Large intestine (tissue), 12 donors: ENCODE measurements around the gene SGO1. TPM values are rescaled to one million over a fixed set of nuclear protein-coding genes. Genes with fewer than 3 reads are reported as not detected.
"Not testable (repeated sequence)": the region's sequence is repeated elsewhere in the genome, so short reads cannot be mapped to it uniquely, and the experiment has no call there.

Experiments used
- DNase-seq, 2 donors: peaks; one replicate each; pipeline versions ENCODE4 v3.0.0 to v3.0.0-alpha.2; 2013
- H3K27ac ChIP-seq: one replicate; pipeline ENCODE4 v1.5.1; 2013; ENCODE audit warnings: low read length
- H3K27me3 ChIP-seq: 2 replicates; pipeline ENCODE4 v1.6.1; 2013; ENCODE audit warnings: low read length; ENCODE audit not compliant: control insufficient read depth, insufficient read depth
- H3K36me3 ChIP-seq: 2 replicates; pipeline ENCODE4 v1.6.1; 2013; ENCODE audit warnings: low read length; ENCODE audit not compliant: control insufficient read depth, insufficient read depth
- H3K4me1 ChIP-seq: one replicate; pipeline ENCODE4 v1.6.1; 2013; ENCODE audit warnings: low read length; ENCODE audit not compliant: control insufficient read depth, insufficient read depth
- H3K4me3 ChIP-seq: one replicate; pipeline ENCODE4 v1.5.1; 2013; ENCODE audit warnings: low read length
- H3K9me3 ChIP-seq: one replicate; pipeline ENCODE4 v1.6.1; 2013; ENCODE audit warnings: mild to moderate bottlenecking, low read depth, low read length, moderate library complexity; ENCODE audit not compliant: control insufficient read depth
- WGBS: methylation state at CpG from one replicate; pipeline ENCODE4 v1.1.5; 2013; ENCODE audit warnings: low lambda C conversion rate; ENCODE audit not compliant: insufficient coverage; 5-methylcytosine and 5-hydroxymethylcytosine counted together
- long read RNA-seq, 11 donors: transcript quantifications; one replicate each; lab custom pipeline, GENCODE V29; 2026
- polyA plus RNA-seq: library from polyadenylated mRNA; unstranded; fragments of 120-200 nt; gene quantifications from one replicate; pipeline ENCODE4 v1.2.1, GENCODE V29; 2013

Gene SGO1
- 4.7 TPM for polyA plus RNA-seq
- long read RNA-seq, donor 1, result 0 reads
- long read RNA-seq, donor 2, partial matches to known transcripts, result 0 of 2 reads
- long read RNA-seq, donor 2, other reads (novel, unspliced or antisense), result 0 of 2 reads
- long read RNA-seq, donor 3, result 0 reads
- long read RNA-seq, donor 4, result 0 reads
- long read RNA-seq, donor 5, result 0 reads
- long read RNA-seq, donor 6, result 0 reads
- long read RNA-seq, donor 7, partial matches to known transcripts, result 0 of 1 reads
- long read RNA-seq, donor 7, other reads (novel, unspliced or antisense), result 0 of 1 reads
- long read RNA-seq, donor 8, result 0 reads
- long read RNA-seq, donor 9, result 0 reads
- long read RNA-seq, donor 10, result 0 reads
- long read RNA-seq, donor 11, result 0 reads

DNA sequence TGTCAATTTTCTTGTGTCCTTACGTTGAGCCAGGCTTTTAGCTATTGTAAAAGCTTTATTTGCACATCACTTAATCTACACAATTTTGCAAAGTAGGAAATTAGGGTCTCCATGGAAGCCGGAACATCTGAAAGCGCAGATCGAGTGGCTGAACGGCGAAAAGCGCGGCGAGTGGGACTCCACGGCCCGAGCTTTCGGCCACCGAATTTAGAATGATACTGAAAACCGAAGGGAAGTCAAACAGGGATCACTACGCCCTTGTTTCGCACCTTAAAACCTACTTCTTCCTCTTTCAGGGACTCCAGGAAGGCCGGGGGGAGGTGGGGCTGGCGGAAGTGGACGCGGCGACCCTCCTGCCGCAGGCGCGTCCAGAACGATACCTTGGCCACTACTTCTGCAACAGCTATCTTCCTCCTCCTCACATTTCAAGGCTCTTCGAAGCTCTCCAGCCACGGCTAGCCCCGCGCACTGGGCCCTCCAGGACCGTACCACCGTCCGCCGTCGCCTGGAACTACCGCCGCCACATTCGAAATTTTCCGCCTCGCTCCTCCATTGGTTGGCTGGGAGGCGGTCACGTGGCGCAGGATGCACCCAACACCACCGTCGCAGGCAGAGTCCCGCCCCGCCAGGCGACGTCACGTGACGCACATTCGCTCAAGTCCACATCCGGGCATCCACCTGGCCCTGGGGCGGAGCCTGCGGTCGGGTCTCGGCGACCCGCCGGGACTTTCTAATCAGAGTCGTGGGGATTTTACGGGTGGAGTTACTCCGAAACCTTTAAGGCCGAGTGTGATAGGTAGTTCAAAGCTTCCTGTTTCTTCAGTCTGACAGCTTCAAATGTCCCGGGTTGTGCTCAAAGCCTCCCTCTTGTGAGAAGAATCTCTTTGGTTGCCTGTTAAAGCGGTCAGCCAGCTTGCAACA lies at the start of gene SGO1:
Gene SGO1 (minus strand): TSS at position 528 of the 921 bp plus-strand sequence. CDS start 2,179 bp downstream, outside the sequence.
- Histone ChIP-seq H3K27me3 (no peaks in the 10 kb centered on the region), H3K4me3 (peak within 1 kb of the TSS; percentile 95), H3K4me1 (peaks cover 4% of the 10 kb centered on the region), H3K9me3 (no peaks in the 10 kb centered on the region), H3K27ac (peak within 1 kb of the TSS; percentile 100), H3K36me3 (no peaks in the 10 kb centered on the region)
- WGBS, result no CpG with 5 or more reads among the region's 65 CpGs
- peak; percentile 99 for DNase-seq

DNA sequence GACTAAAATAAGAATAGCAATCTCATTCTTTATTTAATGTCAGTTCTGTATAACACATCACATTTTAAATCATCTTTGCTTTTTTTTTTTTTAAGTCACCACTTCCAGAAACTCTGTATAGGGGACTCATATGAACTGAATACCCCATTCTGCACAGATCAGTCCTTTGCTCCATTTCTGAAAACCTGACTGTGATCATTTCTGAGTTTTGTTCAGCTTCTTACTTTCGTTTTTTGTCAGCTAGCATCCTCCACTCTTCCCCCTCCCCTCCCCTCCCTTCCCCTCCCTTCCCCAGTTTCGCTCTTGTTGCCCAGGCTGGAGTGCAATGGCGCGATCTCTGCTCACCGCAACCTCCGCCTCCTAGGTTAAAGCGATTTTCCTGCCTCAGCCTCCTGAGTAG lies 49.8 kb upstream of the SGO1 start:
- WGBS, result no CpG with 5 or more reads among the region's 7 CpGs
- no peak overlapping the region for H3K4me3 ChIP-seq
- no peaks in the 10 kb centered on the region for H3K9me3 ChIP-seq
- no peaks in the 10 kb centered on the region for H3K27me3 ChIP-seq
- no peak overlapping the region for H3K27ac ChIP-seq
- H3K4me1 ChIP-seq, result peaks cover 9% of the 10 kb centered on the region
- DNase-seq, result no peak
- H3K36me3 ChIP-seq, result no peaks in the 10 kb centered on the region

DNA sequence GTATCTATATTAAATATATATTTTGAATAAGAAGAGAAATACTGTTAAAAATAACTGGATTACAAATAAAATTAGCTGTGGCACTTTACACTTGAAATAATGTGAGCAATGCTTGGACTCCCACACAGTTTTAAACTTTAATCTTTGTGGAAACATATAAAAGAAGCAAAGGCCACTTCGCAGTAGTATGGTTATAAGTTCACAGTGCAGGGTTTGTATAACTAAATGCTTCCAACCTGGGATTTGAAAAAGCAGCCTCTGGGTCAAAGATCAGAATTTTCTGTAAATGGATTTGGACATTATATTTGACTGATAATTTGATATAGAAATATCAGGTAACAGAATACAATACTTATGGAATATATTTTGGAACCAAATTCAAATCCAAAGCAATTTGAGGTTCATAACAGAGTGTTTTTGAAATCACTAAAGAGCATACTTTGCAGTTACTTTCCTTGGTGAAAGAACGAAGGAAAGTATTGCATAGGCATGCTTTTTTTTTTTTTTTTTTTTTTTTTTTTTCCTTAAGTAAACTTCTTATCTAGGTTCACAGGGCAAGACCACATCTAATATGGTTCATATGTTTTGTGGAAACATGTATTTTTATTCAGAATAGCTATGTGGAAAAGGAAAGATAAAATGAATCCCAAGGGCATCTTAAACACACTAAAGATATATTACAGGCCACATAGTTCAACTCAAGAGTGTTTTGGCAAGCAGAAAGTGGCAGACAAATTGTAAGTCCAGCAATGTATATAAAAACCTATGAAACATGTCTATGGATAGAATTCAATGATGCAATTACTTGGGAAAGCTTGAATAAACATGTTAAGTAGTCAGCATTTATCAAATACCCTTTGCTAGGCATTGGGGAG lies 47.1 kb upstream of the SGO1 start:
- DNase-seq, result peak; percentile 29 to 75
- no peaks in the 10 kb centered on the region for H3K36me3 ChIP-seq
- 10% methylated on average over 2 of the region's 2 CpGs for WGBS
- no peak overlapping the region for H3K4me3 ChIP-seq
- no peaks in the 10 kb centered on the region for H3K9me3 ChIP-seq
- H3K27ac ChIP-seq, result peak overlapping the region; percentile 72
- H3K27me3 ChIP-seq, result no peaks in the 10 kb centered on the region
- H3K4me1 ChIP-seq, result peaks cover 9% of the 10 kb centered on the region

DNA sequence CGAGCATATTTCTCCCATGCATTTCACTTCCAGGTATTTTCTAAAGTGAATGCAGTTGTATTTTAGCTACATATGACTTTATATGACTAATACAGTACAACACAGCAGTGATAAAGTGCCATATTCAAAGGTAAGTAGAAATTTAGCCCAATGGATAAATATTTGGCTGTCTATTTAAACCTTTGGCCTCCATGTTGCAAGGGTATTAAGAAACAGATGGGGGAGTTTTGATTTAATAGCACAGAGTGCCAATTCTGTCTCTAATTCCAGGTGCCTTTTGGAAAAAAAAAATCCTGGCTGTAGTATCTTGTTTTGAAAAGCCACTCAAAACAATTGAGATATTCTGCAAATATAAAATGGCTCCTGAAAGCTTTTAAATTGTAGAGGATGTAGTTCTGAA lies 44.9 kb upstream of the SGO1 start:
- Histone ChIP-seq H3K27me3 (no peaks in the 10 kb centered on the region), H3K36me3 (no peaks in the 10 kb centered on the region), H3K4me3 (no peak overlapping the region), H3K9me3 (no peaks in the 10 kb centered on the region), H3K4me1 (peaks cover 9% of the 10 kb centered on the region), H3K27ac (no peak overlapping the region)
- DNase-seq, result no peak
- 100% methylated on average over 1 of the region's 1 CpG for WGBS

DNA sequence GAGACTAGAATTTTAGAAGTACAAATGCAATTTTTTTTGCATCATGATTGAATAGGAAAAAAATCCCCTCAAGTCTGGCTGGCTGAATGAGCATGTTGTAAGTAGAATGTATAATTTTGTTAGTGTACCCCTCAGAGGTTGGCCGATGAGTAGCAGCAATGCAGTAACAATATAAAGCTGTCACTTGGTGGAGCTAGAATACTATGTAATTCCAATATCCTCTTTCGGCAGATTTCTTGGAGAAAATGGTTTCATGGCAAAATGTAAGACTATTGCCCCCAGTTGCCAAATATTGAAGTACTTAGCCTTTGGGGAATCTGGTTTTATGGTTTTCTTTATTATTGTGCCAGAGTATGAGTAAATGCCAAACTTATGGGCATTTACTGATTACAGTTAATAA lies 39.8 kb upstream of the SGO1 start:
- no peaks in the 10 kb centered on the region for H3K36me3 ChIP-seq
- WGBS, result 50% methylated on average over 1 of the region's 2 CpGs
- no peak overlapping the region for H3K4me3 ChIP-seq
- DNase-seq, result peak; percentile 13 to 38
- H3K4me1 ChIP-seq, result no peaks in the 10 kb centered on the region
- no peaks in the 10 kb centered on the region for H3K9me3 ChIP-seq
- no peaks in the 10 kb centered on the region for H3K27me3 ChIP-seq
- no peak overlapping the region for H3K27ac ChIP-seq

DNA sequence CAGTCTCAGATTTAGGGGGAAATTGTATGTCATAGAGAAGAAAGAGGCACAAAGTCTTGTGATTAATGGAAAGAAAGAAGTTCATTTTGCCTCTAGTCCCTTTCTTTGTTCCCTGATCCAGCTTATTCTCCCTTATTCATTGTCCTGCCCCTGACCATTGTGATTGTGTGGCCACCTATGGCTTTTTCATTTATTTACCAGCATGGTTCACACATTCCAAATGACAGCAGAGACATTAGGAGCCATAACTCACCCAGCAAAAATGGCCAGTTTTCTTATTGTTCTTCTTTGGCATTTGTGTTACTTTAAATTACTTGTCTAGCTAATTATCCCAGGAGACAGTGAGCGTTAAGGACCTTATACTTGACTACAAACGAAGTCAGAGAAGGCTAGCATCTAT lies 36.3 kb upstream of the SGO1 start:
- DNase-seq, result no peak
- H3K9me3 ChIP-seq, result no peaks in the 10 kb centered on the region
- no peaks in the 10 kb centered on the region for H3K4me1 ChIP-seq
- WGBS, result no CpG with 5 or more reads among the region's 2 CpGs
- H3K27me3 ChIP-seq, result no peaks in the 10 kb centered on the region
- H3K36me3 ChIP-seq, result no peaks in the 10 kb centered on the region
- no peak overlapping the region for H3K27ac ChIP-seq
- H3K4me3 ChIP-seq, result no peak overlapping the region

- Histone ChIP-seq H3K27ac (no peak overlapping the region), H3K9me3 (no peaks in the 10 kb centered on the region), H3K4me1 (no peaks in the 10 kb centered on the region), H3K36me3 (no peaks in the 10 kb centered on the region), H3K27me3 (no peaks in the 10 kb centered on the region), H3K4me3 (no peak overlapping the region)
- DNase-seq, result no peak
- 40% methylated on average over 1 of the region's 3 CpGs for WGBS
These were observed 32.2 kb upstream of the SGO1 start for GRCh38 chr3:20218215-20218614.

GRCh38 chr3:20215636-20216035 lies 29.6 kb upstream of the SGO1 start:
- 100% methylated on average over 3 of the region's 4 CpGs for WGBS
- no peaks in the 10 kb centered on the region for H3K27me3 ChIP-seq
- DNase-seq, result no peak
- no peaks in the 10 kb centered on the region for H3K36me3 ChIP-seq
- H3K27ac ChIP-seq, result no peak overlapping the region
- no peaks in the 10 kb centered on the region for H3K4me1 ChIP-seq
- no peak overlapping the region for H3K4me3 ChIP-seq
- H3K9me3 ChIP-seq, result no peaks in the 10 kb centered on the region

GRCh38 chr3:20213491-20213890 lies 27.5 kb upstream of the SGO1 start:
- H3K27me3 ChIP-seq, DNase-seq, H3K9me3 ChIP-seq, H3K36me3 ChIP-seq, H3K4me3 ChIP-seq, H3K4me1 ChIP-seq, H3K27ac ChIP-seq: not testable (repeated sequence)
- no CpG with 5 or more reads among the region's 1 CpG for WGBS

DNA sequence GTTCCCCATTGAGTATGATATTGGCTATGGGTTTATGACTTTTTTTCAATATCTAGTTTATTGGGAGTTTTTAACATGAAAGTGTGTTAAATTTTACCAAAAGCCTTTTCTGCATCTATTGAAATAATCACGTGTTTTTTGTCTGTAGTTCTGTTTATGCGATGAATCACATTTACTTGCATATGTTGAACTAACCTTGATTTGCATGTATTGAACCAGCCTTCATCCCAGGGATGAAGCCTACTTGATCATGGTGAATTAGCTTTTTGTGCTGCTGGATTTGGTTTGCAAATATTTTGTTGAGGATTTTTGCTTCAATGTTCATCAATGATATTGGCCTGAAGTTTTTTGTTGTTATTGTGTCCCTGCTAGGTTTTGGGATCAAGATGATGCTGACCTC lies 21.9 kb upstream of the SGO1 start:
- not testable (repeated sequence) for H3K27me3 ChIP-seq, DNase-seq, H3K27ac ChIP-seq, H3K4me3 ChIP-seq, H3K4me1 ChIP-seq, H3K36me3 ChIP-seq, H3K9me3 ChIP-seq
- no CpG with 5 or more reads among the region's 2 CpGs for WGBS
